Fibroblast of skin of right quadriceps (primary cell): ENCODE measurements around the gene COG7.
A peak's percentile ranks its signal among the peaks of the same experiment; 100 is the strongest.
"Not testable (repeated sequence)": the region's sequence is repeated elsewhere in the genome, so short reads cannot be mapped to it uniquely, and the experiment has no call there.

ENCODE experiments used
- DNase-seq: peaks from one replicate; pipeline ENCODE4 v3.0.0-alpha.2; 2013

COG7 gene

GRCh38 chr16:23469814-23470213 lies 16.8 kb upstream of the COG7 start:
- DNase-seq = peak; percentile 30

GRCh38 chr16:23466162-23466885 lies 13.3 kb upstream of the COG7 start:
- peak; percentile 77 for DNase-seq

GRCh38 chr16:23465179-23465578 lies 12.2 kb upstream of the COG7 start:
- no peak for DNase-seq

DNA sequence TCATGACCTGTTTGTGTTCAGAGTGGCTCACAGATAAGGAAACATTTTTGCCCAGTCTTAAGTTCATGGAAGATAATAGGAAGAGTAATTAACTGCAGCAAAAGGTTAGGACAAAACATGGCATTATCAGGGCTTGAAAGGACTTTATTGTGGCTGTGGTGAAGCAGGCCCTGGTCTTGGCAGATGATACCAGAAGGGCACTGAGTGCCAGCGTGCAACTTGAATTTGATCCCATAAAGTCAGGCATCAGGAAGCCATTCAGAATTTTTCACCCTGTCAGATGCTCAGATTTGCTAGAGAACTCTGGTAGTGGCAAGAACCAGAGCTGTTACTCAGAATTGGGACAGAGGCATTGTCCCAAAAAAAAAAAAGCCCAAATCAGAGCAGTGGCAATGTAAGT lies 11.2 kb upstream of the COG7 start:
- DNase-seq = no peak

DNA sequence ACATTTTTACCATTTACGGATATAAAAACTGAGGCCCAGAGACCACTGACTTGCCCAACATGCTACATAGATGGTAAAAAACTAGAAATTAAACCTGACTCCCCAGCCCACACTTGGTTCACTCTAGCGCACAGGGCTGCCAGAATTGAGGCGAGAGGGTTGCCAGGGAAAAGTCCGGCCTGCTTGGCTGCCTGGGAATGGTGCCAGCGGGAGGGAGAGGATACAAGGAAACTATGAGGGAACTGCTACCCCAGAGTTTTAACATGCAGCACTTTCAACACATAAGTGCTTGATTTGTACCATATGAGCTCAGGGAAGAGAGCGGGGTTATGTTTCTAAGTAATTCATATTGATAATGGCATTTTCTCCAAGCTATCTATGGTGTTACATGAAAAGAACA lies 10.0 kb upstream of the COG7 start:
- peak; percentile 70 for DNase-seq

GRCh38 chr16:23453338-23454052 lies 506 bp upstream of the COG7 start:
- DNase-seq = no peak

- no peak for DNase-seq
Observed at GRCh38 chr16:23452221-23452571, 793 bp downstream of the COG7 start.

DNA sequence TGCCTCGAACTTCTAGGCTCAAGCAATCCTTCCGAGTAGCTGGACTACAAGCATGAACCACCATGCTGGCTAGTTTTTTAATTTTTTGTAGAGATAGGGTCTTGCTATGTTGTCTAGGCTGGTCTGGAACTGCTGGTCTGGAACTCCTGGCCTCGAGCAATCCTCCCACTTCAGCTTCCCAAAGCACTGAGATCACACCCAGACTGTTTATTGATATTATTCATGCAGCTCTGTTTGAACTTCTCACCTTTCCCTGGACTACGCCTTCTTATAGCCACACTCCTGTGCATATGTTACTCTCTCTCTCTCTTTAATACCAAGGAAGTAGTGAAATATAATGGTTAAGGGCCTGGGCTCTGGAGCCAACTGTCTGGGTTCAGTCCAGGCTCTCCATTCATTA lies 4.6 kb downstream of the COG7 start:
- no peak for DNase-seq

- not testable (repeated sequence) for DNase-seq
Observed at GRCh38 chr16:23437542-23437941, 15.4 kb downstream of the COG7 start.

- no peak for DNase-seq
Observed at GRCh38 chr16:23436951-23437350, 16.0 kb downstream of the COG7 start.

- peak; percentile 32 for DNase-seq
Observed at GRCh38 chr16:23435500-23435899, 17.5 kb downstream of the COG7 start.

- DNase-seq = peak; percentile 63
Observed at GRCh38 chr16:23434380-23434779, 18.6 kb downstream of the COG7 start.

DNA sequence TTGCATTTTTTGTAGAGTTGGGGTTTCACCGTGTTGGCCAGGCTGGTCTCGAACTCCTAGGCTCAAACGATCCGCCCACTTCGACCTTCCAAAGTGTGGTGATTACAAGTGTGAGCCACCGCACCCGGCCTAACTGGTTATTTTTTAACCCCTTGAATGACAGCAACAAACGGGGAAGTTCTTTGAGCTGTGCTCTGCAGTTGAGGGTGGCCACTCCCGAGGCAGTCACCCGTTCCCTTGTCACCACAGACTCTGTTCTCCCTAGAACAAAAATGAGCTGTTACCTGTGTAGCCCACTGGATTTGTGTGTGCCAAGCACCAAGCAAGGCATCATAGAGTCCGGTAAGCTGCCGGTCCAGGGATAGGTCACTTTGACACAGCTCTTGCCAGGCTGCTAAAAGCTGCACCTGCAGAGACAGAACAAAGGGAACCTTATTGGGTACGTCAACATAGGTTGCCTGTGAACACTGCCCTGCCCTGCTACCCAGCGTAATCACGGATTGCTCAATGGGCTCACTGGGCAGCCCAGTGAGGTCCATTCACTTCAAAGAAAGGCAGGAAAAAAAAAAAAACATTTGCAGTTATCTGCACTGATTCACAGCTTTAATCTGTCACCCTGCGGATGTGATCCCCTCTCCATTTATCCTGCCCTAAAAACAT lies 19.6 kb downstream of the COG7 start:
- no peak for DNase-seq

GRCh38 chr16:23432176-23433128 lies 20.5 kb downstream of the COG7 start:
- no peak for DNase-seq

DNA sequence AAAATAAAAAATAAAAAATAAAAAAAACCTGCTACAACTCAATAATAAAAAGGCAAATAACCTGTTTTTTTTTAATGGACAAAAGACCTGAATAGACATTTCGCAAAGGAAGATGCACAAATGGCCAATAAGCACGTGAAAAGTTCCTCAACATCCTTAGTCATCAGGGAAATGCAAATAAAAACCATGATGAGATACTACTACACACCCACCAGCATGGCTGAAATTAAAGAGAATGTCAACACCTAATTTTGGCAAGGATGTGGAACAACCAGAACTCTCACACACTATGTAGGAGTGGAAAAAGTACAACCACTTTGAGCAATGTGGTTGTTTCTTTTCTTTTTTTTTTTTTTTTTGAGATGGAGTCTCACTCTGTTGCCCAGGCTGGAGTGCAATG lies 24.6 kb downstream of the COG7 start:
- no peak for DNase-seq

DNA sequence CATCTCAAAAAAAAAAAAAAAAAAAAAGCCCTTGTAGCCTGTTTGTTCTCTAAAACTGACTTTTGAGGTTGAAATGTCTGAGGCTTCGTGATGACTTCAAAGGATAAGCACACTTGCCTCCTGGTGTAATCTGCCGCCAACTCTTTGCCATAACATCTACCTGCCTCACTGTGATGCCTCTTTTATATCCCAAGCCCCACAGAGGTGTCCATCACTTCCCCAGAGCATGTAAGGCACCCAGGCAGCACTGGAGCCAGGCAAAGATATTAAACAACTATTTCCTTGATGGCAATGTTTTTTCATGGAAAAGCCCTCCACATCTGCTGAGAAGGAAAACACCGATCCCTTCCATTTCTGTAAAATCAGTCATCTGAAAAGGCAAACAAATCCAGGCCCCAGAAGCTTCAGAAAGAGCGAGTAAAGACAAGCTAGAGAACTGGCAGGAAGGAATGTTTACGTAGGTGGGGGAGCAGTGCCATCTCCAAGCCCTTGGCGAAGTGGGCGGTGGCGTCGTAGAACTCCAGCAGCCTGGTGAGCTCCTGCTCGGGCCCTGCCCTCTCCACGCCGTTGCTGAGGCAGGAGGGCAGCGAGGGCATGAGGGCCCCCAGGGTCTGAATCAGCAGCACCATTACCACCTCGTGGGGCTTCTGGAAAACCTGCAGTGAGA lies 28.6 kb downstream of the COG7 start:
- DNase-seq = no peak

GRCh38 chr16:23423496-23424049 lies 29.4 kb downstream of the COG7 start:
- peak; percentile 97 for DNase-seq

DNA sequence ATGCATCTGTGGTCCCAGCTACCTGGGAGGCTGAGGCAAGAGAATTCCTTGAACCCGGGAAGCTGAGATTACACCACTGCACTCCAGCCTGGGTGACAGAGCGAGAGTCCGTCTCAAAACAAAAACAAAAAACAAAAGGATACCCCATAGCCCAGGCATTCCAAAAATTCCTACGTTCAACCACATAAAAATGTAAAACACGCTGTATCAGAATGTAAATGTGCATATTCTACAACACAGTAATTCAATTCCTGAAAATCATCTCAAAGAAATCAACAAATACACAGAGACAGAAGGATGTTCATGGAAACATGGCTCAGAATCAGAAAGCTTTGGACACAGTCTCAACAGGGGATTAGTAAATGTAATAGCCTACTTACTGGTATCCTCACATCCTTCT lies 33.0 kb downstream of the COG7 start:
- peak; percentile 42 for DNase-seq

DNA sequence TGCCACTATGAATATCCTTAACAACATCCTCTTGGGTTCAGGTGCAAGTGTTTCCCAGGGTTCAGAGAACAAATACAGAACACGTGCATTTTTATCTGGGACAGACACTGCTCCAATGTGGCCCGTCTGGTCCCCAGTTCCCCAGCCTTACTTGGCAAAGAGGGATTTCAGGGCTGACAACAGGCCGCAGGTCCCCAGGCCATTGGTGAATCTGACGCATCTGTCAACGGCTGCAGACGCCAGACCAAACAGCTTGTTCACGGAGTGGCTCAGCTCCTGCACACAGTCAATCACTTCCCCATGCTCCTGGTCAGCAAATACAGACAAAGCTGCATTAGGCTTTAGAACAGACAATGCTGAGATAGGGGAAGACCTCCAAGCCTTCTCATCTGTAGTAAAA lies 36.2 kb downstream of the COG7 start:
- no peak for DNase-seq

GRCh38 chr16:23414731-23415130 lies 38.3 kb downstream of the COG7 start:
- no peak for DNase-seq

- DNase-seq = no peak
Observed at GRCh38 chr16:23410176-23410575, 42.8 kb downstream of the COG7 start.

GRCh38 chr16:23409522-23409921 lies 43.5 kb downstream of the COG7 start:
- no peak for DNase-seq
